ENCODE measurements around the gene RNF166.

The RNF166 gene

GRCh38 chr16:88730632-88731607, 24.7 kb upstream of the RNF166 start:
- H3K36me3 ChIP-seq (ENCODE audit: insufficient read depth, low read length) = peaks cover 55% of the 10 kb centered on the region
- no peak overlapping the region for H3K4me3 ChIP-seq (ENCODE audit: low read depth in 1 of 2, low read length in 2 of 2)
- H3K9me3 ChIP-seq (ENCODE audit: low read length) = no peaks in the 10 kb centered on the region
- no peaks in the 10 kb centered on the region for H3K27me3 ChIP-seq (ENCODE audit: control insufficient read depth in 1 of 2, insufficient read depth in 2 of 2, low read length in 2 of 2)
- no peak overlapping the region for H3K9ac ChIP-seq (ENCODE audit: low read length)
- H3K27ac ChIP-seq (ENCODE audit: low read depth, low read length) = no peak overlapping the region
- H3K4me1 ChIP-seq (ENCODE audit: insufficient read depth, low read length) = no peaks in the 10 kb centered on the region

GRCh38 chr16:88727871-88728270, 21.7 kb upstream of the RNF166 start:
- no peaks in the 10 kb centered on the region for H3K27me3 ChIP-seq (ENCODE audit: control insufficient read depth in 1 of 2, insufficient read depth in 2 of 2, low read length in 2 of 2)
- H3K36me3 ChIP-seq (ENCODE audit: insufficient read depth, low read length) = peaks cover 60% of the 10 kb centered on the region
- H3K4me1 ChIP-seq (ENCODE audit: insufficient read depth, low read length) = no peaks in the 10 kb centered on the region
- no peak overlapping the region for H3K27ac ChIP-seq (ENCODE audit: low read depth, low read length)
- H3K9me3 ChIP-seq (ENCODE audit: low read length) = no peaks in the 10 kb centered on the region
- no peak overlapping the region for H3K9ac ChIP-seq (ENCODE audit: low read length)
- no peak overlapping the region for H3K4me3 ChIP-seq (ENCODE audit: low read depth in 1 of 2, low read length in 2 of 2)

DNA sequence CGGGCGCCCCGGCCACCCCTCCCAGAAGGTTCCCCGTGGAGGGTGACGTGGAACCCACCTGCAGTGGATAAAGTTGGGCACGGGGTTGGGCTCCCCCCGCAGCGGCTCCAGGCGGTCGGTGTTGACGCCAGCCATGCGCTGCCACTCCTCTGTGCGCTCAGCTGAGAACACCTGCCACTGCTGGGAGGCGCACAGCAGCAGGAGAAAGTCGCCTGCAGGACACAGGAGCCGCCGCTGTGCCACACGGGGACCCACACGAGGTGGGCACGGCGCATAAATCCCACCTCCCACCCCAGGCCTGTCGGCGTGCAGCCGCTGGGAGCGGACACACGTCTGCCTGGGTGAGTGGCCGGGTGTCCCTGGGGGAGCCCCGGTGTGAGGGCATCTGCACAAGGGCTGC, 20.8 kb upstream of the RNF166 start:
- H3K36me3 ChIP-seq (ENCODE audit: insufficient read depth, low read length) = peaks cover 67% of the 10 kb centered on the region
- no peaks in the 10 kb centered on the region for H3K4me1 ChIP-seq (ENCODE audit: insufficient read depth, low read length)
- no peak overlapping the region for H3K4me3 ChIP-seq (ENCODE audit: low read depth in 1 of 2, low read length in 2 of 2)
- no peak overlapping the region for H3K27ac ChIP-seq (ENCODE audit: low read depth, low read length)
- H3K9ac ChIP-seq (ENCODE audit: low read length) = no peak overlapping the region
- no peaks in the 10 kb centered on the region for H3K9me3 ChIP-seq (ENCODE audit: low read length)
- no peaks in the 10 kb centered on the region for H3K27me3 ChIP-seq (ENCODE audit: control insufficient read depth in 1 of 2, insufficient read depth in 2 of 2, low read length in 2 of 2)

DNA sequence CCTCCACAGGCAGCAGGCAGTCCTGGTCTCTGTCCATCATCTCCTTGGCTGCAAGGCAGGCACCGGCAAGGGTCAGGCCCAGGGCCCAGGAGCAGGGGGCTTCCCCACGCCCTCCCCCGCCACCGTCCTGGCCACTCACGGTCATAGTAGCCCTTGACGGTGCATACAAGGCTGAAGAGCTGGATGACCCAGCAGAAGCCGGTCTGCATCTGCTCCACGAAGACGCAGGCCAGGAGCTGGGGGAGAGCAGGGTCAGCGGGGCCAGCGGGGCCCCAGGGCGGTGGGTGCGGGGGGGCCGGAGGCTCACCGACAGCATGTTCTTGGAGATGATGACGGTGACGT, 20.2 kb upstream of the RNF166 start:
- H3K36me3 ChIP-seq (ENCODE audit: insufficient read depth, low read length) = peaks cover 71% of the 10 kb centered on the region
- no peaks in the 10 kb centered on the region for H3K9me3 ChIP-seq (ENCODE audit: low read length)

DNA sequence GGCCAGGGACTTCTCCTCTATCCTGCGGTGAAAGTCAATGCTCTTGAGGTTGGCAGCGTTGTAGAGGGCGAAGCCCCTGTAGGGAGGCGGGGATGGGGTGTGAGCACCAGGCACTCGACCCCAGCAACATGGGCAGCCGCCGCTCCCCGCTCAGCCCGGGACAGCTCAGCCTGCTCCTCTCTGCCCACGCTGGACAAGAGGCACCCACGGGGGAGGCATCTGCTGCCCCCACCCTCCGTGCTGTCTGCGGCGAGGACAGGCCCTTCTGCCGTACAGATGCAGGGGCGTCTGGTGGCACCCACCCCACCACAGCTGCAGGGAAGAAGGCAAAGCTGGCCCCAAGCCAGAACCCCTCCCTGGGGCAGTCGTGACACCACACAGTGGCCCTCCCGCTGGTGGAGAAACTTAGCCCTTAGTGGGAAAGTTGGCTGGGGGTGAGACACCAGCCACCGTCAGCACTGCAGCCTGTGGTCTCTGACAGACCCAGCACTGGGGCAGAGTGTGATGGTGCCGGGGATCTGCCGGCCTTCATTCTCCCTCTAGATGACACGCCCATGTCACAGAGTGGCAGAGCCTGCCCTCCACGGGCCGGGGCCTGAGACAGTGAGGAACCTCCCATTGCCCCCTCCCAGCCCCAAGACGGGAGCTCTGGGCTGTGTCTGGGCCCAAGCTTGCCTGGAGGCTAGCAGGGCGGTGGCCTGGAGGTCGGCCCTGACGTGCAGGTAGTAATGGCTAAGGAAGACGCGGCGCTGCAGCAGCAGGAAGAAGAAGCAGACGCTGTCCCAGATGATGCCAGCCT, 19.6 kb upstream of the RNF166 start:
- no peak overlapping the region for H3K4me3 ChIP-seq (ENCODE audit: low read depth in 1 of 2, low read length in 2 of 2)
- no peaks in the 10 kb centered on the region for H3K9me3 ChIP-seq (ENCODE audit: low read length)
- H3K27me3 ChIP-seq (ENCODE audit: control insufficient read depth in 1 of 2, insufficient read depth in 2 of 2, low read length in 2 of 2) = no peaks in the 10 kb centered on the region
- H3K9ac ChIP-seq (ENCODE audit: low read length) = no peak overlapping the region
- H3K4me1 ChIP-seq (ENCODE audit: insufficient read depth, low read length) = no peaks in the 10 kb centered on the region
- H3K27ac ChIP-seq (ENCODE audit: low read depth, low read length) = no peak overlapping the region
- H3K36me3 ChIP-seq (ENCODE audit: insufficient read depth, low read length) = peaks cover 71% of the 10 kb centered on the region

More for the DNA sequence above, 20.2 kb upstream of the RNF166 start:
- Histone ChIP-seq H3K9ac (ENCODE audit: low read length) (no peak overlapping the region), H3K27me3 (ENCODE audit: control insufficient read depth in 1 of 2, insufficient read depth in 2 of 2, low read length in 2 of 2) (no peaks in the 10 kb centered on the region), H3K27ac (ENCODE audit: low read depth, low read length) (no peak overlapping the region), H3K4me1 (ENCODE audit: insufficient read depth, low read length) (no peaks in the 10 kb centered on the region), H3K4me3 (ENCODE audit: low read depth in 1 of 2, low read length in 2 of 2) (no peak overlapping the region)

DNA sequence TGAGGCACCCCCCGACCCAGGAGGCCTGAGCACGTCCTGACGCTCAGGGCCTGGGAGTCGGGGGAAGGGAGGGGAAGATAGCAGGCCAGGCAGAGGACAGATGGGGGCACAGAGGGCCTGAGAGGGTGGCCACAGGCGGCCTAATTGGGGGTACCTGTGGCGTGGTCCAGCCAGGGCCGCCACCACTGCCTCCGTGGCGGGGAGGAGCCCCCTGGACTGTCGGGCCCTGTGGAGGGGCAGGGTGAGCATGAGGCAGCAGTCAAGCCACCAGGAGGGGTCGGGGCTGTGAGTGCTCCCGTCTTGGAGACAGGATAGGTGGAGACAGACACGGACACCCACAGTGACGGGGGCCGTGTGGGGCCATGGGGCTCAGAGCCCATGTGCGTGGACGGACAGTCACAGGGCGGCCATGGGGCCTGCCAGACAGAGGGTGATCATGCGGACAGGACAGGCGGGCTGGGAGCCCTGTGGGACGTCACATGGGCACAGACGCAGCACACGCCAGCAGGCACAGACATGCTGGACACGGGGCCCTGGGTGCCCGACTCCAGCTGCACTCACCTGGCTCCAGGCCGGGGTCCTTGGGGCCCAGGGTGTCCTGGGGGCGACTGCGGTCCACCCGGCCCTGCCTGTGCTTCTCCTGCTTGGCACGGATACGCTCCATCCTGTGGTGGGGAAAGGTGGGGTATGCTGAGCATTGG, 18.8 kb upstream of the RNF166 start:
- H3K27me3 ChIP-seq (ENCODE audit: control insufficient read depth in 1 of 2, insufficient read depth in 2 of 2, low read length in 2 of 2) = no peaks in the 10 kb centered on the region
- H3K9ac ChIP-seq (ENCODE audit: low read length) = no peak overlapping the region
- peaks cover 72% of the 10 kb centered on the region for H3K36me3 ChIP-seq (ENCODE audit: insufficient read depth, low read length)

DNA sequence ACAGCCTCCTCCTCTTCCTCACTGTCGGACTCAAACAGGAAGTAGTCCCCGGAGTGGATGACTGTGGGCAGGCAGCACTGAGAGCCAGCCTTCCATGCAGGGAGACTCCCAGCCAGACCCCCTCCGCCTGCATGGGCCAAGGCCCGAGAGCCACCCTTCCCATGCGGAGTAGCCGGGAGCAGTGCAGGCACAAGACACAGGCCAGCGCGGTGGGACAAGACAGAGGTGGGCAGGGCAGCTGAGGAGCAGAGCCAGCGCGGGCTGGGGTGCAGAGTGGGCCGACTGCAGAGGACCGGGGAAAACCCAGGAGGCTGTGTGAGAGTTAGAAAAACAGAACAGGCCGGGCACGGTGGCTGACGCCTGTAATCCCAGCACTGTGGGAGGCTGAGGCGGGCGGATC, 17.7 kb upstream of the RNF166 start:
- H3K36me3 ChIP-seq (ENCODE audit: insufficient read depth, low read length) = peaks cover 80% of the 10 kb centered on the region
- no peak overlapping the region for H3K4me3 ChIP-seq (ENCODE audit: low read depth in 1 of 2, low read length in 2 of 2)
- H3K27me3 ChIP-seq (ENCODE audit: control insufficient read depth in 1 of 2, insufficient read depth in 2 of 2, low read length in 2 of 2) = no peaks in the 10 kb centered on the region
- peaks cover 9% of the 10 kb centered on the region for H3K4me1 ChIP-seq (ENCODE audit: insufficient read depth, low read length)
- no peak overlapping the region for H3K27ac ChIP-seq (ENCODE audit: low read depth, low read length)
- H3K9me3 ChIP-seq (ENCODE audit: low read length) = no peaks in the 10 kb centered on the region
- no peak overlapping the region for H3K9ac ChIP-seq (ENCODE audit: low read length)

More for the DNA sequence above, 18.8 kb upstream of the RNF166 start:
- Histone ChIP-seq H3K4me3 (ENCODE audit: low read depth in 1 of 2, low read length in 2 of 2) (no peak overlapping the region), H3K9me3 (ENCODE audit: low read length) (no peaks in the 10 kb centered on the region), H3K27ac (ENCODE audit: low read depth, low read length) (no peak overlapping the region), H3K4me1 (ENCODE audit: insufficient read depth, low read length) (peaks cover 1% of the 10 kb centered on the region)

GRCh38 chr16:88723507-88723887, 17.3 kb upstream of the RNF166 start:
- no peak overlapping the region for H3K9ac ChIP-seq (ENCODE audit: low read length)
- no peaks in the 10 kb centered on the region for H3K27me3 ChIP-seq (ENCODE audit: control insufficient read depth in 1 of 2, insufficient read depth in 2 of 2, low read length in 2 of 2)
- H3K9me3 ChIP-seq (ENCODE audit: low read length) = no peaks in the 10 kb centered on the region
- H3K36me3 ChIP-seq (ENCODE audit: insufficient read depth, low read length) = peaks cover 84% of the 10 kb centered on the region
- H3K4me3 ChIP-seq (ENCODE audit: low read depth in 1 of 2, low read length in 2 of 2) = no peak overlapping the region
- H3K27ac ChIP-seq (ENCODE audit: low read depth, low read length) = no peak overlapping the region
- H3K4me1 ChIP-seq (ENCODE audit: insufficient read depth, low read length) = peaks cover 13% of the 10 kb centered on the region

- no peaks in the 10 kb centered on the region for H3K9me3 ChIP-seq (ENCODE audit: low read length)
- peaks cover 87% of the 10 kb centered on the region for H3K36me3 ChIP-seq (ENCODE audit: insufficient read depth, low read length)
- H3K4me1 ChIP-seq (ENCODE audit: insufficient read depth, low read length) = peaks cover 17% of the 10 kb centered on the region
- no peak overlapping the region for H3K27ac ChIP-seq (ENCODE audit: low read depth, low read length)
- no peak overlapping the region for H3K4me3 ChIP-seq (ENCODE audit: low read depth in 1 of 2, low read length in 2 of 2)
- no peak overlapping the region for H3K9ac ChIP-seq (ENCODE audit: low read length)
- no peaks in the 10 kb centered on the region for H3K27me3 ChIP-seq (ENCODE audit: control insufficient read depth in 1 of 2, insufficient read depth in 2 of 2, low read length in 2 of 2)
Observed at GRCh38 chr16:88722784-88723506, 16.7 kb upstream of the RNF166 start.

DNA sequence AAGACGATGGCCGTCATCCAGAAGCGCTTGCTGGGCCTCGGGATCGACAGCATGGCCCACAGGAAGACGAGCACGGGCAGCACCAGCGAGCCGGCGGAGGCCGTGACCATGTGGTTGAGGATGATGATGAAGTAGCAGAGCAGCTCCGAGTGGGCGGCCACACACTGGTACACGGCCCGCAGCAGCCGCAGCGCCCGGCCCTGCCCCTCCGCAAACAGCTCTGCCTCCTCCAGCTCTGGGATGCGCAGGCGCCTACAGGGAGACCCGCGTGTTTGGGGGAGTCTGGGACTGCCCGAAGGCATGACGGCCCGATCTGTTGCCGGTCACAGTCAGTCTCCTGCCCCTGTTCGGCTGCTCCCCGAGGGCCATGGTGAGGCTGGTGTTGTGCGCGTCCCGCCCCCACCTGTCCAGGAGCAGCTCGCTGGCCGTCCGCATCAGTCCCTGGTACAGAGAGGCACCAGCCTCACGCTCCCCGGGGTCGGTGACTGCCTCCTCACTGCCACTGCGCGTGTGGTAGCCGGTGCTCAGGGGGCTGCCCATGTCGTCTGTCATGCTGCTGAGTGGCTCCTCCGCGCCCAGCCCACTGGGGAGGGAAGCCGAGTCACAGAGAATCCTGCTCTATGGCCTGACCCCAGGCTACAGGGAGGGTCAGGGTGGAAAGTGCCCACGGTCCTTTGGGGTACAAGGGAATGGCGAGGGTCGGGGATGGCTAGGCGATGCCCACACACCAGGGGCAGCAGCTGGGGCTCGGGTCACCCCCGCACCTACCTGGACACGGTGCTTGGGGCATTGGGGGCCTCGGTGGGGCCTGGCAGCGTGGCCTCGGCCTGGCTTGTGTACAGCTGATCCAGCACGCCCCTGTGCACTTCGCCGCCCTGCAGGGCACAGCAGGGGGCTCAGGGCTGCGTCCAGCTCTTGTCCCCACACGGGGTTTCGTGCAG, 15.9 kb upstream of the RNF166 start:
- Histone ChIP-seq H3K27me3 (ENCODE audit: control insufficient read depth in 1 of 2, insufficient read depth in 2 of 2, low read length in 2 of 2) (no peaks in the 10 kb centered on the region), H3K4me1 (ENCODE audit: insufficient read depth, low read length) (peaks cover 17% of the 10 kb centered on the region), H3K36me3 (ENCODE audit: insufficient read depth, low read length) (peaks cover 89% of the 10 kb centered on the region), H3K27ac (ENCODE audit: low read depth, low read length) (no peak overlapping the region), H3K4me3 (ENCODE audit: low read depth in 1 of 2, low read length in 2 of 2) (no peak overlapping the region), H3K9me3 (ENCODE audit: low read length) (no peaks in the 10 kb centered on the region), H3K9ac (ENCODE audit: low read length) (no peak overlapping the region)

Measured in muscle layer of colon (tissue), 2 donors.